HG02798 (cell line): ENCODE results near the gene SLC25A1.
"Not testable (repeated sequence)": the region's sequence is repeated elsewhere in the genome, so short reads cannot be mapped to it uniquely, and the experiment has no call there.

Source experiments
- ATAC-seq: cut with Tn5 transposase; IDR thresholded peaks from one replicate; pipeline ENCODE4 v1.9.1; 2021; ENCODE audit warnings: mild to moderate bottlenecking; ENCODE audit not compliant: unreplicated experiment, poor library complexity

Gene SLC25A1

GRCh38 chr22:19169002-19169946, 9.3 kb downstream of the SLC25A1 start:
- ATAC-seq = no peak

- no peak for ATAC-seq
These were observed 10.2 kb downstream of the SLC25A1 start for GRCh38 chr22:19168088-19168890.

GRCh38 chr22:19167106-19167869, 11.2 kb downstream of the SLC25A1 start:
- ATAC-seq = no peak

- ATAC-seq = no peak
These were observed 12.1 kb downstream of the SLC25A1 start for GRCh38 chr22:19166421-19166820.

- no peak for ATAC-seq
These were observed 14.1 kb downstream of the SLC25A1 start for GRCh38 chr22:19164425-19164824.

- not testable (repeated sequence) for ATAC-seq
These were observed 19.9 kb downstream of the SLC25A1 start for GRCh38 chr22:19158649-19159048.

- ATAC-seq = not testable (repeated sequence)
These were observed 22.4 kb downstream of the SLC25A1 start for GRCh38 chr22:19156109-19156508.

- no peak for ATAC-seq
These were observed 25.3 kb downstream of the SLC25A1 start for GRCh38 chr22:19152942-19153883.

- ATAC-seq = no peak
These were observed 27.0 kb downstream of the SLC25A1 start for GRCh38 chr22:19151329-19152191.

- ATAC-seq = no peak
These were observed 27.8 kb downstream of the SLC25A1 start for GRCh38 chr22:19150482-19151328.

GRCh38 chr22:19149991-19150390, 28.5 kb downstream of the SLC25A1 start, which contains the start of gene GSC2:
GSC2 (minus strand) TSS chr22:19150292; CDS start chr22:19150283, 9 bp downstream.
- no peak for ATAC-seq

GRCh38 chr22:19149047-19149883, 29.3 kb downstream of the SLC25A1 start:
- no peak for ATAC-seq

GRCh38 chr22:19148417-19149046, 30.0 kb downstream of the SLC25A1 start:
- no peak for ATAC-seq

- ATAC-seq = no peak
These were observed 31.2 kb downstream of the SLC25A1 start for GRCh38 chr22:19147195-19147780.

- no peak for ATAC-seq
These were observed 32.1 kb downstream of the SLC25A1 start for GRCh38 chr22:19146215-19146968.
